AG20443 (cell line): Measurements from ENCODE around the gene C9orf153.
"Not testable (repeated sequence)": the region's sequence is repeated elsewhere in the genome, so short reads cannot be mapped to it uniquely, and the experiment has no call there.

Experiments used
- DNase-seq: peaks from one replicate; pipeline ENCODE4 v3.0.0; 2012; ENCODE audit warnings: low spot score, mixed read lengths

C9orf153 gene

GRCh38 chr9:86263876-86264275, 4.4 kb upstream of the C9orf153 start:
- no peak for DNase-seq

- no peak for DNase-seq
Observed at GRCh38 chr9:86262492-86262891, 3.0 kb upstream of the C9orf153 start.

- no peak for DNase-seq
Observed at GRCh38 chr9:86257391-86257790, 2.1 kb downstream of the C9orf153 start.

GRCh38 chr9:86256653-86257052, 2.8 kb downstream of the C9orf153 start:
- DNase-seq = no peak

- DNase-seq = no peak
Observed at GRCh38 chr9:86253577-86253976, 5.9 kb downstream of the C9orf153 start.

- DNase-seq = no peak
Observed at GRCh38 chr9:86252870-86253269, 6.6 kb downstream of the C9orf153 start.

- no peak for DNase-seq
Observed at GRCh38 chr9:86250123-86250522, 9.3 kb downstream of the C9orf153 start.

GRCh38 chr9:86248746-86249145, 10.7 kb downstream of the C9orf153 start:
- DNase-seq = no peak

- DNase-seq = no peak
Observed at GRCh38 chr9:86246752-86247161, 12.7 kb downstream of the C9orf153 start.

GRCh38 chr9:86242071-86242470, 17.4 kb downstream of the C9orf153 start:
- no peak for DNase-seq

GRCh38 chr9:86241216-86241615, 18.2 kb downstream of the C9orf153 start:
- DNase-seq = no peak

GRCh38 chr9:86238861-86239770, 20.3 kb downstream of the C9orf153 start:
- no peak for DNase-seq

GRCh38 chr9:86230858-86231257, 28.6 kb downstream of the C9orf153 start:
- no peak for DNase-seq

GRCh38 chr9:86222667-86223066, 36.8 kb downstream of the C9orf153 start:
- no peak for DNase-seq

GRCh38 chr9:86219606-86220005, 39.9 kb downstream of the C9orf153 start:
- DNase-seq = no peak

- no peak for DNase-seq
Observed at GRCh38 chr9:86217076-86217755, 42.2 kb downstream of the C9orf153 start.

- no peak for DNase-seq
Observed at GRCh38 chr9:86207193-86207592, 52.3 kb downstream of the C9orf153 start.

- DNase-seq = peak; percentile 82
Observed at GRCh38 chr9:86202338-86202882, 57.0 kb downstream of the C9orf153 start.

GRCh38 chr9:86201474-86202337, 57.8 kb downstream of the C9orf153 start:
- DNase-seq = no peak

- DNase-seq = no peak
Observed at GRCh38 chr9:86200599-86201162, 58.8 kb downstream of the C9orf153 start.

- no peak for DNase-seq
Observed at GRCh38 chr9:86193088-86193487, 66.4 kb downstream of the C9orf153 start.

GRCh38 chr9:86190700-86191099, 68.8 kb downstream of the C9orf153 start:
- not testable (repeated sequence) for DNase-seq
